Endothelial cell of umbilical vein (primary cell): ENCODE measurements around the gene PI4K2B.
"Not testable (repeated sequence)": the region's sequence is repeated elsewhere in the genome, so short reads cannot be mapped to it uniquely, and the experiment has no call there.

Experiments used
- EZH2 ChIP-seq: IDR thresholded peaks from 2 replicates; pipeline ENCODE4 v1.6.1; 2012; ENCODE audit warnings: borderline replicate concordance, low read depth, mild to moderate bottlenecking, moderate library complexity, low read length, inconsistent platforms; ENCODE audit not compliant: severe bottlenecking
- FOS ChIP-seq: IDR thresholded peaks from 2 replicates; pipeline ENCODE4 v1.6.1; 2011; ENCODE audit warnings: mild to moderate bottlenecking, low read length, moderate library complexity, borderline replicate concordance; ENCODE audit not compliant: insufficient read depth
- GATA2 ChIP-seq: IDR thresholded peaks from 2 replicates; pipeline ENCODE4 v1.7.0; 2011; ENCODE audit warnings: low read depth, mild to moderate bottlenecking, moderate library complexity, mixed read lengths, low read length; ENCODE audit not compliant: insufficient read length, insufficient read depth
- JUN ChIP-seq: IDR thresholded peaks from 2 replicates; pipeline ENCODE4 v1.6.1; 2011; ENCODE audit warnings: borderline replicate concordance, low read depth; ENCODE audit not compliant: insufficient read length, insufficient read depth
- MAX ChIP-seq: IDR thresholded peaks from 2 replicates; pipeline ENCODE4 v1.6.1; 2011; ENCODE audit not compliant: insufficient read depth, insufficient read length
- POLR2A ChIP-seq: IDR thresholded peaks from 2 replicates; pipeline ENCODE4 v1.6.1; 2012; ENCODE audit warnings: low read depth, mild to moderate bottlenecking, control low read depth, low read length
- POLR2AphosphoS5 ChIP-seq: IDR thresholded peaks from 2 replicates; pipeline ENCODE4 v1.6.1; 2012; ENCODE audit warnings: low read depth, mild to moderate bottlenecking, control low read depth, low read length, moderate library complexity; ENCODE audit not compliant: insufficient read depth
- TF ChIP-seq, protein P1 (sequence below), 2 donors: IDR thresholded peaks; 1 replicate in 1 of 2; 2 replicates in 1 of 2; pipeline ENCODE4 v1.5.1; 2011; ENCODE audit warnings: low read length in 2 of 2, mild to moderate bottlenecking in 2 of 2, moderate library complexity in 2 of 2, control low read depth in 1 of 2, inconsistent platforms in 1 of 2, low read depth in 1 of 2; ENCODE audit not compliant: insufficient read depth in 1 of 2; ENCODE audit errors: extremely low read depth in 1 of 2

GRCh38 chr4:25242195-25242594, 8.4 kb downstream of the PI4K2B start:
- not testable (repeated sequence) for TF ChIP-seq EZH2, POLR2A, JUN, MAX, POLR2AphosphoS5, GATA2, FOS
- TF ChIP-seq, protein P1, sequence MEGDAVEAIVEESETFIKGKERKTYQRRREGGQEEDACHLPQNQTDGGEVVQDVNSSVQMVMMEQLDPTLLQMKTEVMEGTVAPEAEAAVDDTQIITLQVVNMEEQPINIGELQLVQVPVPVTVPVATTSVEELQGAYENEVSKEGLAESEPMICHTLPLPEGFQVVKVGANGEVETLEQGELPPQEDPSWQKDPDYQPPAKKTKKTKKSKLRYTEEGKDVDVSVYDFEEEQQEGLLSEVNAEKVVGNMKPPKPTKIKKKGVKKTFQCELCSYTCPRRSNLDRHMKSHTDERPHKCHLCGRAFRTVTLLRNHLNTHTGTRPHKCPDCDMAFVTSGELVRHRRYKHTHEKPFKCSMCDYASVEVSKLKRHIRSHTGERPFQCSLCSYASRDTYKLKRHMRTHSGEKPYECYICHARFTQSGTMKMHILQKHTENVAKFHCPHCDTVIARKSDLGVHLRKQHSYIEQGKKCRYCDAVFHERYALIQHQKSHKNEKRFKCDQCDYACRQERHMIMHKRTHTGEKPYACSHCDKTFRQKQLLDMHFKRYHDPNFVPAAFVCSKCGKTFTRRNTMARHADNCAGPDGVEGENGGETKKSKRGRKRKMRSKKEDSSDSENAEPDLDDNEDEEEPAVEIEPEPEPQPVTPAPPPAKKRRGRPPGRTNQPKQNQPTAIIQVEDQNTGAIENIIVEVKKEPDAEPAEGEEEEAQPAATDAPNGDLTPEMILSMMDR (IDR thresholded peaks at IDR 0.05; ENCODE audit: extremely low read depth in 1 of 2, insufficient read depth in 1 of 2, low read depth in 1 of 2, low read length in 2 of 2): not testable (repeated sequence)
